Activated T-helper 1 cell treated with Interleukin-2 at 50 U/mL for 16 hours (primary cell): ENCODE data around the gene COG3.

Source experiments
- DNase-seq: peaks from one replicate; pipeline ENCODE4 v3.0.0-alpha.2; 2020; ENCODE audit warnings: low read depth

The COG3 gene

DNA sequence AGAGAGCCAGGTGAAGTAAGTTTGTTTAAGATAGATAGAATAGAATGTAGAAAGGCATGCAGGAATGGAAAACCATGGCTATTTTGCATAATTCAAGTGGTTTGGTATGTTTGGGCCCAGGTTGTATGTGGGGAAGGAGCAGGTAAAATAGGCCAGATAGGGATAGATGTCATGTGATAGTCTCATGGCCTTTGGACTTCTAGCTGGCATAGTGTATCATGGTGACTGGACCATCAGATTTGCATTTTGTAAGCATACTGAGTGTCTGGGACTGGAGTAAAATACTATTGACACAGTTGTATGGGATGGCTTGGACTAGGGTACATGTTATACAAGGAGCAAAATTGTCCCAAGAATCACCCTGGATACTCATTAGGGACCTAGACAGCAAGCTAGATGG lies 38.9 kb downstream of the COG3 start:
- DNase-seq: no peak

- DNase-seq: no peak
Measured at GRCh38 chr13:45506811-45507210, 42.1 kb downstream of the COG3 start.

- DNase-seq: no peak
Measured at GRCh38 chr13:45508776-45509175, 44.0 kb downstream of the COG3 start.

DNA sequence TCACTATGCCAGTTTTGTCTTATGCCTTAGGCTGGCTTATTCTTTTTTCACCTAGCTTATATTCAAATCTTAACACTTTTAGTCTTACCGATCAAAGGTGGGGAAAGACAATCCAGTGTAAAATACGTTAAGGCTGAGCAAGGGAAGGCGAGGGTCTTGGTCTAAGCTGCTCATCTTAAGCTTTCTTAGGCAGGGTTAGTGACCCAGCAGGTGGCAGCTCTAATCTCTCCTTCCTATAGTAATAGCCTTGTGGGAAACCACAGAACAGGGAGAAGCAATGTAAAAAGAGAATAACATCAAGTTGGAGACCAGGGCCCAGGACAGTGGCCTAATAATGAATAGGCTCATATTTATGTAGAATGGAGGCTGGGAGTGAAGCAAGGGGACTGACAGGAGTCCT lies 45.9 kb downstream of the COG3 start:
- DNase-seq: no peak

GRCh38 chr13:45511310-45512097 lies 46.8 kb downstream of the COG3 start:
- DNase-seq: no peak

GRCh38 chr13:45512098-45512496 lies 47.4 kb downstream of the COG3 start:
- DNase-seq: no peak

GRCh38 chr13:45516757-45517156 lies 52.0 kb downstream of the COG3 start:
- no peak for DNase-seq

- no peak for DNase-seq
Measured at GRCh38 chr13:45518525-45519245, 53.9 kb downstream of the COG3 start.

- no peak for DNase-seq
Measured at GRCh38 chr13:45519493-45519892, 54.8 kb downstream of the COG3 start.

GRCh38 chr13:45521297-45521696 lies 56.6 kb downstream of the COG3 start:
- DNase-seq: no peak

GRCh38 chr13:45522571-45522970 lies 57.8 kb downstream of the COG3 start:
- DNase-seq: no peak

DNA sequence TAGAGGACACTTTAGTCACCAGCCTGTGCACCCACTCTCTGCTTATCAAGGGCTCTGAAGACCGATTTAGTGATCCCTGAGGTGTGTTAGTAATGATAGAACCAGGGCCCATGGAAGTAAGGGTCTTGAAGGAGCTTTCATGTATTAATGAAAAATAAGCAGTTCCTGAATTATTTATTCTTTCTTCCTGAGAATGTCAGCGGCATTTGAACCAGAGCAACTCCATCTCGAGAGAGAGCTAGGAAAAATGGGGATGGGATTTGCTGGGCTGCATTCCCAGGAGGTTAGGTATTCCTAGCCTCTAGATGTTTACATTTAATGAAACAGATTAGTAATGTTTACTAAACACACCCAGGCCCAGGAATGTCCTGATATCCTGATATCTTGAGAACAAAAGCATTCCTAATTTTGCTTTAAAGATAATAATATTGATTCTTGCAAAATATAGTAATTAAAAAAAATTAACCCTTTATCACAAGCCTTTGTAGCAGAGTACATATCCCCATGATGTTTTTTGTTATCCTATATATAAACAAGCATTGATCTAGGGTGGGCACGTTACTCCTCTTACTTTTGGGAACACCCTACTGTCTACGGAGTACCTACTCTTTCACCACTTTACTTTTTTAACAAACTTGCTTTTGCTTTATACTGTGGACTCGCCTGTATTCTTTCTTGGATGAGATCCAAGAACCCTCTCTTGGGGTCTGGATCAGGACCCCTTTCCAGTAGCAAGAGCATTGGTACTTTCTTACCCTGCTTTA lies 63.1 kb downstream of the COG3 start:
- DNase-seq: no peak

- DNase-seq: no peak
Measured at GRCh38 chr13:45529758-45530157, 65.0 kb downstream of the COG3 start.

GRCh38 chr13:45534604-45535003 lies 69.9 kb downstream of the COG3 start:
- no peak for DNase-seq

- DNase-seq: no peak
Measured at GRCh38 chr13:45536224-45536623, 71.5 kb downstream of the COG3 start.

DNA sequence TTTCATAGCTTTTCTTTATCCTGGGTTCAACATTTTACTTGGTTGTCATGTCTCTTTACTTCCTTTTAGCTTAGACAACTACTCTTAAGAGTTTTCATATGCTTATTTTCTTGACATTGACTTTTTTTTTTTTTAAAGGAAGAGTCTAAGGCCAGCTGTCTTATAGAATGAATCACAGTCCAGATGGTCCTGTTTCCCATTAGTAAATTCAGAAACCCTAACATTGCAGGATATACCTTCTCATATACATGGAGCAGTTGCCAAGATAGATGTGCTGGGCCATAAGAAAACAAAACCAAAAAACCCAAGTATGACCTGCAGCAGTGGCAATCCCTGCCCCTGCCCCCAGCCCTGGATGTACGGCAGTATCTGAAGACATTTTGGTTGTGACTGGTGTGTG lies 72.8 kb downstream of the COG3 start:
- DNase-seq: no peak

DNA sequence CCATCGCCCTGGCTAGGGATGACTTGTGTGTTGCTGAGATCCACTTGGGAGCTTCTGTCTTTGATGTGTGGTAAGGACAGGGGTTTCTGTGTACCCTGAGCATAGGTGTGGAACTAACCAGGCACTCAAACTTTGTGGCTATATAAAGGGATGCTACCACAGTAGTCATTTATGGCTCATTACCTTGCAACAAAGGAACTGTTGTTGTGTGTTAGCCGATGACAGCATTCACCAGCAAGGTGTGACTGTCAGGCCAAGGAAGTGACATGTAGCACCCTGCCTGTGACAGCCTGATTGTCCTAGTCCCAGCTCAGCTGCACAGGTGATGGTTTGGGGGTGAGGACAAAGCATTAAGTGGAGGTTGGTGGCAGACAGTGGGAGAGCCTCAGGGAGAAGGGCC lies 73.6 kb downstream of the COG3 start:
- DNase-seq: no peak

- no peak for DNase-seq
Measured at GRCh38 chr13:45540195-45540594, 75.5 kb downstream of the COG3 start.

- DNase-seq: no peak
Measured at GRCh38 chr13:45540864-45541263, 76.1 kb downstream of the COG3 start.

- no peak for DNase-seq
Measured at GRCh38 chr13:45541806-45542205, 77.1 kb downstream of the COG3 start.

DNA sequence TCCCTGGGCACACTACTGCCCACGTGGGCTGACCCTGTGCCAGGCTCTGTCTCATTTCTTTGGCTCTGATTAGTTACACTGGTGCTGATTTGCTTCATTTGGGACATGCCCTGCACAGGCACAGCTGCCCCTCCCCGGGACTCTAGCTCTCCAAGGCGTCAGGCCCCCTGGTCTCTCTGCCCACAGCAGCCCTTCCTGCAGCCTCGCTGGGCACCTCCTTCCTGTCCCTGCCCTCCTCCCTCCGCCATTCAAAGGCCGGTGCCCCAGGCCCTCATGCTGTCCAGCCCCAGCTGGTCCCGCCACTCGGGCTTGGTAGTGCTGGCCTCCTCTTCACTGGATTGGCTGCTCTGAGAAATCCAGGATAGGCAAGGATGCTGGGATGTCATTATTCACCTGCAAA lies 77.7 kb downstream of the COG3 start:
- DNase-seq: no peak

GRCh38 chr13:45542878-45543277 lies 78.1 kb downstream of the COG3 start:
- no peak for DNase-seq

DNA sequence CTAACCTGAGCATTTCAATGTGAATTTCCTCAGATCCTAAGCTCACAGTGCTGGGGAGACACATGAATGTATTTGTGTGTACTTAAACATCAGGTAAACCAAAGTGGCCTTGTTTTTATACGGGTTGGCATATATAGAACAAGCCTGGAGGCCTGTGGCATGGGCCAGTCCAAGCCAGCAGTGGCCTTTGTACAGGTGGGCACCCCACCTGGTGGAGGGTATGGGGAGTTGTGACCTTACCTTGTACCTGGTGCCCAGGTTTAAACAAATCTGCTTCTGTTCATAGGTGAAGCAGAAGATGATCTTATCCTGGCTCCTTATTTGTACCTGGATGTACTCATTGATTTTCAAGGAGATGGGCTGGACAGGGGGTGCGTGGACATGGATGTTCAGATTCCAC lies 79.8 kb downstream of the COG3 start:
- no peak for DNase-seq
